GM12878 (cell line): ENCODE measurements around the gene ASAP2. TPM values are rescaled to one million over a fixed set of nuclear protein-coding genes. Genes with fewer than 3 reads are reported as not detected.

Experiments
- ATAC-seq: fragments of 200-7000 bp; cut with Tn5 transposase; 3 replicates; pipeline ENCODE4 v1.9.1; 2020; ENCODE audit warnings: mild to moderate bottlenecking, moderate library complexity
- BruUV-seq: library from RNA; stranded (reverse); fragments of 400-500 nt; replicated peaks from 2 replicates; lab custom pipeline; 2021; lab: Mats Ljungman, UMichigan
- CTCF ChIA-PET: fragments of 300-600 bp; sonication (Branson Sonifier 250); formaldehyde crosslinking; extraction: SDS; loops from one replicate; lab custom pipeline; 2021; ENCODE audit warnings: inconsistent platforms; lab: Yijun Ruan, JAX
- POLR2A ChIA-PET: fragments of 350-600 bp; formaldehyde crosslinking; extraction: SDS; loops from one replicate; lab custom pipeline; 2021; ENCODE audit warnings: inconsistent platforms; lab: Charles Lee
- RAD21 ChIA-PET: fragments of 300-600 bp; sonication (Branson Sonifier 250); formaldehyde crosslinking; loops from one replicate; lab custom pipeline; 2023; ENCODE audit warnings: antibody characterized with exemption; ENCODE audit not compliant: unreplicated experiment; lab: Charles Lee
- SMC1A ChIA-PET: fragments of 300-600 bp; sonication (Branson Sonifier 250); formaldehyde crosslinking; loops from one replicate; lab custom pipeline; 2023; ENCODE audit not compliant: unreplicated experiment, uncharacterized antibody; lab: Charles Lee
- DNase-seq: peaks from one replicate; pipeline ENCODE4 v3.0.0-alpha.2; 2011; ENCODE audit warnings: low read depth, low spot score
- FAIRE-seq: peaks from 3 replicates; lab custom pipeline; 2011; peaks lifted over from hg19 to GRCh38; lab: Jason Lieb, UNC
- H2AFZ ChIP-seq: 2 replicates; pipeline ENCODE4 v1.6.0; 2011; ENCODE audit warnings: low read depth, low read length, control low read depth; ENCODE audit not compliant: control insufficient read depth
- H3K27ac ChIP-seq: 2 replicates; pipeline ENCODE4 v1.5.1; 2011; ENCODE audit warnings: control low read depth; ENCODE audit not compliant: control insufficient read depth, insufficient read depth
- H3K27me3 ChIP-seq, 2 experiments: replicated peaks in 1 of 2; 2 replicates each; pipeline versions ENCODE4 v1.6.0 to v1.6.1; 2011; ENCODE audit warnings: low read length in 1 of 2; ENCODE audit not compliant: control insufficient read depth in 2 of 2, insufficient read depth in 2 of 2
- H3K36me3 ChIP-seq, 2 experiments: 2 replicates each; pipeline ENCODE4 v1.5.1; 2011; ENCODE audit warnings: low read length in 1 of 2; ENCODE audit not compliant: control insufficient read depth in 2 of 2, insufficient read depth in 2 of 2
- H3K4me1 ChIP-seq: 2 replicates; pipeline ENCODE4 v1.6.1; 2011; ENCODE audit warnings: mild to moderate bottlenecking, low read length, moderate library complexity, mixed read lengths; ENCODE audit not compliant: control insufficient read depth, insufficient read depth
- H3K4me2 ChIP-seq: 2 replicates; pipeline ENCODE4 v1.6.0; 2011; ENCODE audit warnings: control low read depth; ENCODE audit not compliant: control insufficient read depth, insufficient read depth
- H3K4me3 ChIP-seq: fragments of 200-600 bp; sonication (generic); 2 replicates; pipeline ENCODE4 v1.5.1; 2016
- H3K79me2 ChIP-seq: 2 replicates; pipeline ENCODE4 v1.6.0; 2011; ENCODE audit warnings: low read length; ENCODE audit not compliant: control insufficient read depth, insufficient read depth
- H3K9ac ChIP-seq: 2 replicates; pipeline ENCODE4 v1.8.0; 2011; ENCODE audit warnings: low read length, control low read depth, mixed read lengths; ENCODE audit not compliant: control insufficient read depth, insufficient read depth
- H3K9me3 ChIP-seq: replicated peaks from 3 replicates; pipeline ENCODE4 v1.5.1; 2011; ENCODE audit warnings: mild to moderate bottlenecking, low read length; ENCODE audit not compliant: control insufficient read depth, insufficient read depth
- H4K20me1 ChIP-seq: 2 replicates; pipeline ENCODE4 v1.6.0; 2011; ENCODE audit not compliant: control insufficient read depth, insufficient read depth
- BRCA1 ChIP-seq: IDR thresholded peaks from 2 replicates; pipeline ENCODE4 v1.6.1; 2011; ENCODE audit warnings: low read depth, low read length, improper control_type of control experiment
- CTCF ChIP-seq, 3 experiments: IDR thresholded peaks in 2 of 3; conservative IDR thresholded peaks in 1 of 3; 2 replicates each; pipeline ENCODE4 v1.5.1; 2011; ENCODE audit warnings: low read depth in 3 of 3, low read length in 3 of 3, mild to moderate bottlenecking in 3 of 3, control low read depth in 2 of 3, moderate library complexity in 2 of 3, inconsistent platforms in 1 of 3, mixed read lengths in 1 of 3; ENCODE audit not compliant: control insufficient read depth in 2 of 3, insufficient read depth in 1 of 3; ENCODE audit errors: extremely low read depth in 1 of 3
- FOS ChIP-seq: IDR thresholded peaks from 3 replicates; pipeline ENCODE4 v1.6.1; 2011; ENCODE audit warnings: borderline replicate concordance; ENCODE audit not compliant: insufficient read length; ENCODE audit errors: extremely low read depth
- GATAD2B ChIP-seq: fragments of 450-650 bp; conservative IDR thresholded peaks from 2 replicates; pipeline ENCODE4 v1.6.1; 2017; ENCODE audit warnings: low read depth, mild to moderate bottlenecking, moderate library complexity
- HDAC2 ChIP-seq: fragments of 200-600 bp; sonication (generic); IDR thresholded peaks from 2 replicates; pipeline ENCODE4 v1.6.1; 2017
- HSF1 ChIP-seq: fragments of 150-350 bp; IDR thresholded peaks from 2 replicates; pipeline ENCODE4 v1.6.1; 2014; ENCODE audit warnings: mild to moderate bottlenecking, low read depth, low read length
- NR2C1 ChIP-seq: fragments of 450-650 bp; IDR thresholded peaks from 2 replicates; pipeline ENCODE4 v1.6.1; 2017; ENCODE audit warnings: antibody characterized with exemption, mild to moderate bottlenecking, moderate library complexity
- NRF1 ChIP-seq: conservative IDR thresholded peaks from 2 replicates; pipeline ENCODE4 v1.6.1; 2011; ENCODE audit warnings: mild to moderate bottlenecking, low read depth, low read length, improper control_type of control experiment
- POLR2A ChIP-seq: IDR thresholded peaks from 2 replicates; pipeline ENCODE4 v1.6.1; 2011; ENCODE audit warnings: low read depth, mild to moderate bottlenecking, low read length
- SMARCA5 ChIP-seq: fragments of 450-650 bp; IDR thresholded peaks from 2 replicates; pipeline ENCODE4 v1.6.1; 2017; ENCODE audit warnings: mild to moderate bottlenecking
- TCF12 ChIP-seq: IDR thresholded peaks from 2 replicates; pipeline ENCODE4 v1.6.1; 2011; ENCODE audit warnings: low read depth, mild to moderate bottlenecking, low read length
- ZBTB4 ChIP-seq: fragments of 450-650 bp; formaldehyde crosslinking; IDR thresholded peaks from 2 replicates; pipeline ENCODE4 v1.4.0; 2022; ENCODE audit warnings: mild to moderate bottlenecking, moderate library complexity
- ZNF207 ChIP-seq: fragments of 450-650 bp; IDR thresholded peaks from 2 replicates; pipeline ENCODE4 v1.6.1; 2014; ENCODE audit warnings: antibody characterized with exemption, mild to moderate bottlenecking, borderline replicate concordance
- ZNF687 ChIP-seq: fragments of 450-650 bp; IDR thresholded peaks from 2 replicates; pipeline ENCODE4 v1.6.1; 2017; ENCODE audit warnings: mild to moderate bottlenecking, moderate library complexity
- WGBS: methylation state at CpG from one replicate; pipeline ENCODE4 v1.1.6; 2016; ENCODE audit warnings: low lambda C conversion rate; ENCODE audit not compliant: insufficient replicate concordance, insufficient coverage; ENCODE audit errors: missing lambda C conversion rate; 5-methylcytosine and 5-hydroxymethylcytosine counted together
- in situ Hi-C: fragments of 300-500 bp; cut with MboI; formaldehyde crosslinking; loops from 9 replicates; pipeline ENCODE4 v1.14.3; 2018; ENCODE audit warnings: mixed read lengths
- intact Hi-C: fragments of 100-400 bp; cut with micrococcal nuclease; formaldehyde crosslinking; loops from one replicate; pipeline ENCODE4 v1.14.2; 2022; ENCODE audit not compliant: unreplicated experiment
- polyA plus RNA-seq, 11 experiments: library from polyadenylated mRNA; depleted of rRNA in 4 of 11; unstranded in 6 of 11; stranded (reverse) in 5 of 11; fragments of >200 nt; fragmentation: Nextera tagmentation in 4 of 11; fragmentation: Illumina TruSeq in 1 of 11; extraction: Ambion mirVana in 4 of 11; extraction: Trizol in 1 of 11; gene quantifications; 1 replicate in 1 of 11; 2 replicates in 10 of 11; pipeline versions ENCODE4 v1.2.1 to v1.2.3, GENCODE V29; 2011 to 2016; ENCODE audit warnings: inconsistent platforms in 2 of 11, missing spikeins in 2 of 11, low read depth in 1 of 11
- total RNA-seq, 4 experiments: library from RNA; depleted of rRNA in 3 of 4; stranded (reverse); fragments of >200 nt in 3 of 4; fragmentation: Illumina TruSeq in 1 of 4; extraction: Trizol in 1 of 4; gene quantifications; 2 replicates each; pipeline versions ENCODE4 v1.2.1 to v1.2.3, GENCODE V29; 2013 to 2021

Gene ASAP2
- total and polyA plus RNA-seq, 10 of the 15 experiments (the other 5 are each of a cell fraction or from before 2014, with no cell fraction given), result 0.05 to 0.27 (median 0.07) TPM; not detected in 4

DNA sequence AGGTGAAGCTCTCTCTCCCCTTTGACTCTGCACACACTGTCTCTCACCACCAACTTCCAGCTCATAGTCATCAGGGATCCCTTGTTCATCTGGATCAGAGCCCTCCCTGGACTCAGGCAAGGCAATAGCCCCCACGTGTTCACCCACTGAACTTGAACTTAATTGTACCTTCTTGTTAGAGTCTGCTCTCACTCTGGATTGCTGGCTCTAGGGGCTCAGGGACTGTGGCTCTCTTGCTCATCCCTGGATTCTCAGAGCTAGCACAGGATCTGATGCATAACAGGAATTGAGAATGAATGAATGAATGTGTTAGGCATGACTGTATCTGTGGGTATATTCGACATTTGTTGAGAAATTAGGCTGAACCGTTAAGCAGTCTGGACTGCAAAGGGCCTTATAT is 16.7 kb upstream of the ASAP2 start:
- FAIRE-seq, result no peak
- ATAC-seq, result no peak
- WGBS, result 12% methylated on average over 3 of the region's 3 CpGs

More for the DNA sequence above, 16.7 kb upstream of the ASAP2 start:
- Histone ChIP-seq H3K4me1 (no peaks in the 10 kb centered on the region), H3K27ac (no peak overlapping the region), H3K4me2 (no peak overlapping the region), H3K4me3 (no peak overlapping the region), H3K27me3 (no peaks in the 10 kb centered on the region; a peak in 2 of 4 replicates), H2AFZ (no peak overlapping the region), H3K79me2 (no peaks in the 10 kb centered on the region), H3K9ac (no peak overlapping the region), H4K20me1 (no peaks in the 10 kb centered on the region), H3K36me3 (no peaks in the 10 kb centered on the region), H3K9me3 (no peaks in the 10 kb centered on the region; the same call in 2 of the 3 replicates)
- BruUV-seq, result no TSS peak
- TF ChIP-seq HDAC2, result no peak
- no peak for TF ChIP-seq NR2C1
- TF ChIP-seq POLR2A, result no peak
- TF ChIP-seq GATAD2B, result no peak
- no peak for TF ChIP-seq ZBTB4 (CRISPR knock-in tag)
- no peak for TF ChIP-seq NRF1
- TF ChIP-seq BRCA1, result no peak
- TF ChIP-seq ZNF207, result no peak
- TF ChIP-seq CTCF (IDR thresholded peaks at IDR 0.05 in 2 of 3, conservative IDR thresholded peaks at IDR 0.05 in 1 of 3; ENCODE audit: control insufficient read depth in 2 of 3, extremely low read depth in 1 of 3, insufficient read depth in 1 of 3, low read depth in 3 of 3, low read length in 3 of 3), result no peak
- no peak for TF ChIP-seq FOS
- TF ChIP-seq SMARCA5, result no peak
- TF ChIP-seq ZNF687, result no peak
- no peak for TF ChIP-seq TCF12
- no peak for TF ChIP-seq HSF1
- ChIA-PET POLR2A (no interaction called here), CTCF (interaction anchor here (1.3 to 1.7 kb wide), 2 partner anchors 15 to 19 kb away, joined by 3 to 5 read pairs; no protein-coding TSS in a partner anchor), SMC1A (no interaction called here), RAD21 (interaction anchor here (0.6 kb wide), 1 partner anchor 204 kb away, joined by 3 read pairs; no protein-coding TSS in a partner anchor)
- intact Hi-C loops (no loop called here), in situ Hi-C loops (no loop called here)
- no peak for DNase-seq
